A204.1 (cell line): ENCODE results near the gene NAT14.
"Not testable (repeated sequence)": the region's sequence is repeated elsewhere in the genome, so short reads cannot be mapped to it uniquely, and the experiment has no call there.

ENCODE experiments used
- FAIRE-seq: peaks from 2 replicates; lab custom pipeline; 2012; peaks lifted over from hg19 to GRCh38; lab: Jason Lieb, UNC

The NAT14 gene

DNA sequence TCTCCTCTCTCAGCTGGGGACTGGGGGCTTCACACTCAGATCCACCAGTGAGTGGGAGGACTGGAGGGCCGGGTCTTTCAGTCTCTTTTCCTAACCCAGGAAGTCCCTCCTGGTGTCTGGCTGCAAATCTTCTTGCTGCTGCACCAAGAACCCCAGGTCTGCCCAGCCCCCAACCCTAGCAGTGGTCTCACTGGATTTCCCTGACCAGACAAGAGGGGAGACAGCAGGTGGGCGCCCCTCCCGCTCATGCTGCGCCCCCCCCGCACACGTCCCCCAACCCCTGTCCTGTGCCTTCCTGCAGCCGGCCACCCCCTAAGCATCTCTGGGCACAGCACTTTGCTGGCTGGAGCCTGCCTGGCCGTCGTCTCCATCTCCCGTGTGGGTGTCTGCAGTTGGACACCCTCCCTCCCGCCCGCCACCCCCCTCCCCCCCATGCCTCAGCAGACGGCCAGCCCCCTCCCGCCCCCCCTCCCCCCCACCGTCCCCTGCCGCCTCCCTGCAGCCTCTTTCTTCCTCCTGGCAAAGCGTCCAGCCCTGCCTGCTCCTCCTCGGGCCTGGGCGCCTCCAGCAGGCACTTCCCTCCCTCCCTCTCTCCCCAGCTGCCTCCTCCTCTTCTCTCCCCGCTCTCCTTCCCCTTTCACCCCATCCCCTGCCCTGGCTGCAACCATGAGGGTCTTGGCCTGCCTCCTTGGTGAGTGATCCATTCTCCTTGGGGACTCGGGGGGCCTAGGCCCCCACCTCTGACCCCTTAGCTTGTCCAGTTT, 3.1 kb downstream of the NAT14 start, which contains the start of gene SSC5D:
Gene SSC5D, plus strand, starts transcription at position 513 of the 764 bp plus-strand sequence. Its CDS starts 154 bp downstream, at position 667.
- FAIRE-seq, result no peak

DNA sequence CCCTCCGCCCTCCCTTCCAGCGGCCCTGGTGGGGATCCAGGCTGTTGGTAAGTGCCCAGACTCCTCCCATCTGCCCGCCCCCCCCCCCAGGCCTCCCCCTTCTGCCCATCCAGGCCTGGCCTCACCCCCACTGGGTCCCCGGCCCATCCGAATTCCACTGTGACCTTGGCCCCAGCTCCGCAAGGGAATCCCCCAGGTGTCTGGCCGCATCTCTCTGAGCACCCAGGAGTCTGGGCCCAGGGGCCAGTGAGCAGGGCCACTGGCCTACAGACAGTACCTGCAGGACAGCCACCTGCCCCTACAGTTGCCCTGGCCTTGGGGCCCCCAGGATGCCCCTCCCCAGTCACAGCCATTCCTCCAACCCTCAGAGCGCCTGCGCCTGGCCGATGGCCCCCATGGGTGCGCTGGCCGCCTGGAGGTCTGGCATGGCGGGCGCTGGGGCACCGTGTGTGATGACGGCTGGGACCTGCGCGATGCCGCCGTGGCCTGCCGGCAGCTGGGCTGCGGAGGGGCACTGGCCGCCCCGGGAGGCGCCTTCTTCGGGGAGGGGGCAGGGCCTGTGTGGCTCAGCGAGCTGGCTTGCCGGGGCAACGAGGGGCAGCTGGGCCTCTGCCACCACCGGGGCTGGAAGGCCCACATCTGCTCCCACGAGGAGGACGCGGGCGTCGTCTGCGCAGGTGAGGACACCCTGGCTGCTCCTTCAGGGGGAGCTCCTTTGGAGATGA, 4.2 kb downstream of the NAT14 start:
- no peak for FAIRE-seq

DNA sequence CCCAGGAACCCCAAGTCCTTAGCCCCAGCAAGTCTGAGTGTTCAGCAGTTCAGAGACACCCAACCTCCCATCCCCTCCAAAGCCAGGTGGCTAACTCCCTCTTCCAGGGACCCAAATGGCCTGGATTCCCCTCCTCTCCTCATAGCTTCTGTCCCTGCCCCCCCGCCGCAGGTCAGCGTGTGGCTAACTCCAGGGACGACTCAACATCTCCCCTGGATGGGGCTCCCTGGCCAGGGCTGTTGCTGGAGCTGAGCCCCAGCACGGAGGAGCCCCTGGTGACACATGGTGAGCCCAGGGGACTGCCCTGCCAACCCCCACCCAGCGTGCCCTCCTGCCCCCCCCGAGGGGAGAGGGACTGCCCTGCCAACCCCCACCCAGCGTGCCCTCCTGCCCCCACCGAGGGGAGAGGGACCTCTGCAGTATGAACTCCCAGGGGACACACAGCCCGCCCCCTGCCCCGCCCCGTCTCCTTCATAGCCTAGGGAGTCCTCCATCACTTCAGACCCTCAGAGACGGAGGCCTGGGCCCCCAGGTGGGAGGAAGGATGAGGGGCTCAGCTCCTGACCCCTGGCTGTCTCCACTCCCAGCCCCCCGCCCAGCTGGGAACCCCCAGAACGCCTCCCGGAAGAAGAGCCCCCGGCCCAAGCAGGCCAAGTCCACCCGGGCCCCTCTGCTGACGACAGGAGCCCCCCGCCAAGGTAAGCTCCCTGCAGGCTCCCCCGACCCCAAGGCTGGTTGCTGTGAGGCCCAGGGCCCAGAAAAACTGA, 4.9 kb downstream of the NAT14 start:
- FAIRE-seq, result no peak

DNA sequence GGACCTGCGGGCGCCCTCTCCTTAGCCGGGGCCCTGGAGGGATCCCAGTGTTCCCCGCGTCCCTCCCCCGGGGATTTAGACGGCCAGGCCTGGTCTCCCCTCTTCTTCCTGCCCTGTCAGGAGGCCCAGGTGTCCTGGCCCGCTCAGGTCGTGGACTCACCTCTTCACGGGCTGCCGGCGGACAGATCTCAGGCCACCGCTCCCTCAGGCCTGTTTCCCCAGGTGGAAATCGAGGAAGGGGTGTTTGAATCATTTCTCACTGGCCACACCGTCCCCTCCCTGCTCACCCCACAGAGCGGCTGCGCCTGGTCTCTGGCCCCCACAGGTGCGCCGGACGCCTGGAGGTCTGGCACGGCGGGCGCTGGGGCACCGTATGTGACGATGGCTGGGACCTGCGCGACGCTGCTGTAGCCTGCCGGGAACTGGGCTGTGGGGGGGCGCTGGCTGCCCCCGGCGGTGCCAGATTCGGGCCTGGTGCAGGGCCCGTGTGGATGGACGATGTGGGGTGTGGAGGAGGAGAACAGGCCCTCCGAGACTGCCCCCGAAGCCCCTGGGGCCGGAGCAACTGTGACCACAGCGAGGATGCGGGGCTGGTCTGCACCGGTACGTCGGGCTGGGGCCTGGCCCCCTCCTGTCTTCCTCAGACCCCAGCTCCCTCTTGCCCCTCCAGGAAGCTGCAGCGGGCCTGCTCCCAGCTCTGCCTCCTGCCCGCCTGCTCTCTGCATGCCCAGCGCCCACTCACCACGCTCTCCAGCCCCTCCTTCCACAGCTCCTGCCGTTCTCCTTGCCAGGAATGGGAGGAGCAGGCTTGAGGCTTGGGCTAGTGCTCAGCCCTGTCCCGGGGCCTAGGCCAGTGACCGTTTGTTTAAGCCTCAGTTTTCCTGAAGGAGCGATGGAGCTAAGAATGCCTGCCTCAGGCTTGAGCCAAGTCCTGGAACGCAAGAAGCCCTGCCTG, 5.8 kb downstream of the NAT14 start:
- FAIRE-seq, result no peak

DNA sequence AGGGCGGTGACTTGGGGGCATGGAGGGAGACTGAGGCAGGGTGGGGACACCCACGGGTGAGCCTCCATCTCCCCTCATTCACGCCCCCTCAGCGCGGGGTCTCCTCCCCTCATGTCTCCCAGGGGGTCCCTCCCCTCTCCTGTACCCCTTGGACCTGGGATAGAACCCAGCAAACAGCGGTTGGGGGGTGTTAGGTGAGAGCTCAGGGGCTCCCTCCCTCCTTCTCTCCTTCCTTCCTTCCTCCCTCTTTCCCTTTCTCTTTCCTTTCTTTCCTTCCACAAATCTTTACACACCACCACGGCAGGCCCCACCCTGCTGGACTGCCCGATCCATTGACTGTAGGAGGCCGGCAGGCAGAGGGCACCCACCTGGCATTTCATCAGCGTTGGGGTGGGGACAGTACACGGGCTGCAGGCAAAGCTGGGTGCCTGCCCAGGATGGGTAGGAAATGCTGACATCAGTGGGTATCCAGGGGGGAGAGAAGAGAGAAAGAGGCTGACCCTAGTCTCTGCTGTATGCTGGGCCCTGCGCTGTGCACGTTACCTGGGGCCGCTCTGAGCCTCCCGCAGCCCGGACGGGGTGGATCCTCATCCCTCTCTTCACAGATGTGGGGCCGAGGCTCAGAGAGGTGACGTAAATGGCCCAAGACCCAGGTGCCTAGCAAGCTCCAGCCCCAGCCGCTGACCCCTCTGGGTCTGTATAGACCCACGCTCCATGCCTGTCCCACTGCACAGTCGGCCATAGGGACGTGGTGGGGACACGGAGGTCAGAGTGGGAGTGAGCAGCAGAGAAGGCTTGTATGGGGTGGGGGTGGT, 6.8 kb downstream of the NAT14 start:
- FAIRE-seq, result no peak

DNA sequence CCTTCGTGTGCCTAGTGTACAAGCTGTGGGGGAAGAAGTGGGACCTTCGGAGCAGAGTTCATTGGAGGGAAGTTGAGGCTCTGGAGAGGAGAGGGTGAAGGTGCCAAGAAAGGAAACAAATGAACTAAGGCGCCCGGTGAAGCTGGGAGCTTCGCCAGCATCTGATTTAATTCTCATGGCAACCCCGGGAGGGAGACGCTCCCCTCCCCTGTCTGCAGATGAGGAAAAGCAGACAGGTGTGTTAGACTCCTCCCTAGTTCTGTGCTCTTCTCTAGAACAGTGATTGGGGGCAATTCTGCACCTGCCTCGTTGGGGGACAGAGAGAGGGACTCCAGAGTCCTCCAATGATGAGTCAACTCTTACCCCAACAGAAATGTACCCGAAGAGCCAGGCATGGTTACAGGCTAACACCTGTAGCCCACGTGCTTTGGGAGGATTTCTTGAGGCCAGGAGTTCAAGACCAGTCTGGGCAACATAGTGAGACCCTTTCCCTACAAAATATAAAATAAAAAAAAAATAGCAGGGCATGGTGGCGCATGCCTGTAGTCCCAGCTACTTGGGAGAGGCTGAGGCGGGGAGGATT, 7.5 kb downstream of the NAT14 start:
- FAIRE-seq, result no peak

DNA sequence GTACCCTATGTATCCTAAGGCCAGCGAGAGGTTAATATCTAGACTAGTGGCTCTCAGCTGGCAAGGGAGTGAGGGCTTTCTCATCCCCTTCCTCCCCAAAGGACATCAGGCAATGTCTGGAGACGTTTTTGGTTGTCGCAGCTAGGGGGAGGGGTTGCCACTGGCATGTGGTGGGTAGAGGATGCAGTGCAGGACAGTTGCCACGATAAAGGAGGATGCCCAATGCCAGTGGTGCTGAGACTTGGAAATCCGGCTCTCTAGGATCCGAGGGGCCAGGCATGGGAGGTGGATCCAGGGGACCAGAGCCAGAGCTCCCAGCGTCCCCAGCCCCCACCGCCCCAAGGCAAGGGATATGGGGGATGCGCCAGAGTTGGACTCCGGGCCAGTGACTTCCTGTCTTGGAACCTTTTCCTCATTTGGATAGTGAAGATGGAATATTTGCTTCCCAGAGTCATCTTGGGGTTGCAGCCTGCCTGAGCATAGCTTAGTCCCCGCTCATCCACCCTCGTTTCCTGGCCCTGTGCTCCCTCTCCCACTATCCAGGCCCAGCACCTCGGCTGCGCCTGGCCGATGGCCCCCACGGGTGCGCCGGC, 8.2 kb downstream of the NAT14 start:
- FAIRE-seq, result no peak

DNA sequence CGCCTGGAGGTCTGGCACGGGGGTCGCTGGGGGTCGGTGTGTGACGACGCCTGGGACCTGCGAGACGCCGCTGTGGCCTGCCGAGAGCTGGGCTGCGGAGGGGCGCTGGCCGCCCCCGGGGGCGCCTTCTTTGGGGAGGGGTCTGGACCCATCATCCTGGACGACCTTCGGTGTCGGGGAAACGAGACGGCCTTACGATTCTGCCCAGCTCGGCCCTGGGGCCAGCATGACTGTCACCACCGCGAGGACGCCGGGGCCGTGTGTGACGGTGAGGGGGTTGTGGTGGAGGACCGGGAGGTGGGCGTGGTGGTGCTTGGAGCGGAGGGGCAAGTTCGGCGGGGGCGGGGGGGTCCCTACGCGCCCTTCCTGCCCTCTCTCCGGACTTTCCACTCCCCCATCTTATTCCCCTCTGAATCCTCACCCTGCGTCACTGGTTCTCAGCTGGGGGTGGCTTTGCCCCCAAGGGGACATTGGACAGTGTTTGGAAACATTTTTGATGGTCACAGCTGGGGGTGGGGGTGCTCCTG, 8.7 kb downstream of the NAT14 start:
- FAIRE-seq, result no peak

DNA sequence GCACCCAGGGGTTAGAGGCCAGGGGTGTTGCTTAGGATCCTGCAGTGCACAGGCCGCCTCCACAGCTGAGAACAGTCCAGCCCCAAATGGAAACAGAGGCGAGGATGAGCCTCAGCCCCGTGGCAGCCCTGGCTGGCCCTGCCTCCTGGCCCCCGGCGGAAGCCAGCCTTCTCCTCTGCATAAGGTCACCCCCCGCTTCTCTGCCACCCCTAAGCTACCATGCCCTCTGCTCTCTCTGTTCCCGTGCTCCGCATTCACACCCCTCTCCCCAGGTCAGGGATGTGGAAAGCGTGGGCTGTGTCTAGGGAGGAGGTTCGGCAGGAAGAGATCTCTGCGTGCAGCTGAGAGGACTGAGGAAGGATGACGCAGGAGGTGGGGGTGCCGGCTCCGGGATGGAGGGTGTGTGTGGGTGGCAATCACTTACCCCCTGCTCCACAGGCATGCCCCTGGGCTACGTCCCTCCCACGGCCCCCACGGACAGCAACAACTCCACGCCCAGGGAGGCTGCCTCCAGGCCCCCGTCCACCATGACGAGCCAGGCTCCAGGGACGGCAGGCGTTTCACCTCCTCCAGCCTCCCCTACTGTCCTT, 9.3 kb downstream of the NAT14 start:
- no peak for FAIRE-seq

DNA sequence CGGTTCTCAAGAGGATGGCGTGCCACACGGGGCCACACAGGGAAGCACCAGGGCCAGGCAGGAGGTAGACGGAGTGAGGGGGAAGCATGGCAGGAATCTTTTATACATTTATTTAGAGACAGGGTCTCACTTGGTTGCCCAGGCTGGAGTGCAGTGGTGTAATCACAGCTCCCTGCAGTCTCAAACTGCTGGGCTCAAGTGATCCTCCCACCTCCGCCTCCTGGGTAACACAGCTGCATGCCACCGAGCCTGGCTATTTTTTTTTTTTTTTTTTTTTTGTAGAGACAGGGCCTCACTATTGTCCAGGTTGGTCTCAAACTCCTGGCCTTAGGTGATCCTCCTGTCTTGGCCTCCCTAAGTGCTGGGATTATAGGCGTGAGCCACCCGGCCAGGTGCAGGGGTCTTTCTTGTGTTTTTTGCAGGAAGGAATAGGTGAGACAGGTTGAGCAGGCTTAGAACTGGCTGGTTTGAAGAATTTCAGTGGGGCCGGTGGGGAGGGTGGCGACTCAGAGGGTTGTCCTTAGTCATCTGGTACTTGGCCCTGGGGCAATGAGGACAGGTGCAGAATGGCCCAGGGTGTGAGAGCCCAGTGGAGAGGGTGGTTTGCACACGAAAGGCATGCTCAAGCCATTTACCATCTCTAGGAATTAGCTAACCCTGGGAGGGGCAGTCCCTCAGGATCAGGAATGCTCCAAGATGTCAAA, 10.8 kb downstream of the NAT14 start:
- no peak for FAIRE-seq

DNA sequence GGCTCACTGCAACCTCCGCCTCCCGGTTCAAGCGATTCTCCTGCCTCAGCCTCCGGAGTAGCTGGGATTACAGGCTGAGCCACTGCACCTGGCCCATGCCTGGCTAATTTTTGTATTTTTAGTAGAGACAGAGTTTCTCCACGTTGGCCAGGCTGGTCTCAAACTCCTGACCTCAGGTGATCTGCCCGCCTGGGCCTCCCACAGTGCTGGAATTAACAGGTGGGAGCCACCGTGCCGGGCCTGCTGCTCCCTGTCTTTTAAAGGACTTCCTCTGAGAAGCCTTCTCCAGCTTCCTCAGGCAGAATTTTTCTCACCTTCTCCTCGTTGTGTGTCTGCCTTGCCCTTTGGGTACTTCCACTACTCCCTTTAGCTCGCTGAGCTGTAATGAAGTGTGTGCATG, 11.8 kb downstream of the NAT14 start:
- not testable (repeated sequence) for FAIRE-seq

DNA sequence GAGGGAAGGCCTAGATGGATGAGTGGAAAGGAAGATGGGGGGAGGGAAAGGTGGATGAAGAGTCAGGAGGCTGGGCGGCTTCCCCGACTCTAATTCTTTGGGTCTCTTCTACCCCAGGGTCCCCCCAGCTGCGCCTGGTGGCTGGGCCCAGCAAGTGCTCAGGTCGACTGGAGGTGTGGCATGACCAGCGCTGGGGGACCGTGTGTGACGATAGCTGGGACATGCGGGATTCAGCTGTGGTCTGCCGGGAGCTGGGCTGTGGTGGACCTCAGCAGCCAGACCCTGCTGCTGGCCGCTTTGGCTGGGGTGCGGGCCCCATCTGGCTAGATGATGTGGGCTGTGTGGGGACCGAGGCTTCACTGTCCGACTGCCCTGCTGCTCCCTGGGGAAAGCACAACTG, 12.8 kb downstream of the NAT14 start:
- no peak for FAIRE-seq

DNA sequence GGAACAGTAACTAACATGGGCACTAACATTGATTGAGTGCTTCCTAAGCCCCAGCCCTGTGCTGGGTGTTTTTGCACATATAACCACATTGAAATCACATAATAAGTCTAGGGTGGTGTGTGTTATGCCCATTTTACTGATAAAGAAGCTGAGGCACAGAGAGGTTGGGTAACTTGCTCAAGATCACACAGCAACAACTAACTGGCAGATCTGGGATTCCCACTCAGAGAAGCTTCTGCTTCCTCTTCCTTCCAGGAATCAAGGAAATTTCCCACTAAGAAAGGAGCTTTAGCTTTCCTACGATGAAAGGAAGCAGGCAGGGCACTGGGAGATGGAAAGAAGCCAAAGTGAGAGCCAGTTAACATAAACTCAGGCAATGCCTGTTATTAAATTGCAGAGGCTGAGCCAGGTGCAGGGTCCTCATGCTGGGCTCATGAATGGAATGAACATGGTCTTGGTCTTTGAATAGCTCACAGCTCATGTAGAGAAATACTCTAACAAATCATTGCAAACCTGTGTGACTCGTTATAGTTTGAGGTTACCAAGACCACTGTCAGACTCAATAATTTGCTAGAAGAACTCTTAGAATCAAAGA, 13.4 kb downstream of the NAT14 start:
- no peak for FAIRE-seq

DNA sequence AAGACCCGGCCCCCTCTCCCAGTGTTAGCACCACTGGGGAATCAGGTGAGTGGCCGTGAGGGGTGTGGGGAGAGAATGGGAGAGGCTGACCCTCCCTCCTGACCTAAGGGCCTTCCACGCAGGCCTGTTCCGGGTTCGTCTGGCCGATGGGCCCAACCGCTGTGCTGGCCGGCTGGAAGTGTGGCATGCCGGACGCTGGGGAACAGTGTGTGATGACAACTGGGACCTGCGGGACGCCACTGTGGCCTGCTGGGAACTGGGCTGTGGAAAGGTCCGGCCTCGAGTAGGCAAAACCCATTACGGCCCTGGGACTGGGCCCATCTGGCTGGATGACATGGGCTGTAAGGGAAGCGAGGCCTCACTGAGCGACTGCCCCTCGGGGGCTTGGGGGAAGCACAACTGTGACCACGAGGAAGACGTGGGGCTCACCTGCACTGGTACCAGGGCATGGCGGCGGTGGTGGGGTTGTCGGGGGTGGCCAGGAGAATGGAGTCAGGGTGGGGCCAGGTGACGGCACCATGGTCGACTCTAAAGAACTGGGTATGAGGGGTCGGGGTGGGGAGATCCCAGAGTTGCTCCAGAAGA, 15.5 kb downstream of the NAT14 start:
- FAIRE-seq, result no peak

DNA sequence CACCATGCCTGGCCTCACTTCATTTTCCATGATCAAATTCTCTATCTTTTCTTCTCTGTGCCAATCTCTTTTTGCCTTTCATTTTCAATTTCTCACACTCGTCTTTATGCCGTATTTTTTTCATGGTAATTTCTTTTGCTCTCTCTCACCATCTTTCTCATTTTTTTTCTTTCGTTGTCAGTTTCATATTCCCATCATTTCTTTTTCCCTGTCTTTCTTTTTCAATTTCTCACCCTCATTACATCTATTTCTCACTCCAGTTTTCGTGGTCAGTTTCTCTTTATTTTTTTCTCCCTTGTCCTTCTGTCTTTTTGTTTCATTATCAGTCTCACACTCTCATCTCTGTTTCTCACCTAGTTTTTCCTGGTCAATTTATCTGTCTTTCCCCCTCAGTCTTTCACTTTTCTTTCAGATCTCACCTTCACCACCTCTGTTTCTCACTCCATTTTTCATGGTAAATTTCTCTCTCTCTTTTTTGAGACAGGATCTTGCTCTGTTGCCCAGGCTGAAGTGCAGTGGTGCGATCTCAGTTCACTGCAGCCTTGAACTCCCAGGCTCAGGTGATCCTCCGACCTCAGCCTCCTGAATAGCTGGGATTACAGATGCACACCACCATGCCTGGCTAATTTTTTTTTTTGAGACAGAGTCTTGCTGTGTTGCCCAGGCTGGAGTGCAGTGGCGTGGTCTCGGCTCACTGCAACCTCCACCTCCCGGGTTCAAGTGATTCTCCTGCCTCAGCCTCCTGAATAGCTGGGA, 17.4 kb downstream of the NAT14 start:
- FAIRE-seq, result no peak

DNA sequence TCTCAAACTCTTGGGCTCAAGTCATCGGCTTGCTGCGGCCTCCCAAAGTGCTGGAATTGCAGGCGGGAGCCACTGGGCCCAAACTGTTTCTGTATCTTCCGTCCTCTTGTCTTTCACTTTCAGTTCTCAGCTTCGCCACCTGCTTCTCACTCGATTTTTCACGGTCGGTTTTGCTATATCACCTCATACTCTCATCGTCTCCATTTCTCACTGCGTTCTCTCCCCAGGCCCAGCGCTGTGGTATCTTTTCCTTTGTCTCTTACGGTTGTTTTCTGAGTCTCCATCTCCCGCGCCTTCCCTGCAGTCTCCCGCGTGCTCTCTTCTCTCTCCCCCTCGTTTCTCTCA, 18.1 kb downstream of the NAT14 start:
- no peak for FAIRE-seq

DNA sequence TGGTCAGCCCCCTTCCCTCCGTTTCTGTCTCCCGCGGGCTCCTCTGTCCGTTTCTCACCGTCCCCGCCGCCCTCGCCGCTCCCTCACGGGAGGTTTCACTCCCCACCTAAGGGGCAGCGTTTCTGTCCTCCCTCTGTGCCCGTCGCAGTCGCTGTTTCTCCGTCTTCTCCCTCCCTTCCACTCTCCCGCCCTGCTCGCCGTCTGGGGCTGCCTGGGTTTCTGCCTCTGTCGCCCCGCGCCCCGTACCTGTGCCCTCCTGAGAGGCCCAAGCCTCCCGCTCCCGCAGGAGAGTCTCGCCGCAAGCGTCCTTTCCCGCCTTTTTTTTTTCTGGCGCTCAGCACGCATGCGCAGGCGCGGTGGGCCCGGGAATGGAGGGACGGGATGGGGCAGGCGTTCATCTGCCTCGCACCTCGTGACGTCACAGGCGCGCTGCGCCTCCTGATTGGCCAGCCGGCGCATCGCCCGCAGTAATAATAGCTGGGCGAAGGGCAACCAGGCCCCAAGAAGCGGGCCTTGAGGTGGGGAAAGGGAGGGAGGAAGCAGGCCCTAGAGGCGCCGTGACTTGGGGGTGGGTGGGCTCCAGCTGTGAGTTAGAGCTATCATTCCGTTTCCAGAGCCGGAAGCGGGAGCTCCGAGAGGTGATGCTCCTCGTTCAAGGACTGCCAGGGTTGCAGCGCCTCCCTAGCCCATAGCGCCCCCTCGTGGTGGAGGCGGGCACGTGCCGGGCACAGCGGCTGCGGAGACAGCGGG, 18.7 kb downstream of the NAT14 start:
- FAIRE-seq, result peak; percentile 16
